AG08396 (cell line): Measurements from ENCODE around the gene WDR27.
"Not testable (repeated sequence)": the region's sequence is repeated elsewhere in the genome, so short reads cannot be mapped to it uniquely, and the experiment has no call there.

Experiments used
- DNase-seq: peaks from one replicate; pipeline ENCODE4 v3.0.0; 2012; ENCODE audit warnings: low spot score, mixed read lengths

WDR27 gene

DNA sequence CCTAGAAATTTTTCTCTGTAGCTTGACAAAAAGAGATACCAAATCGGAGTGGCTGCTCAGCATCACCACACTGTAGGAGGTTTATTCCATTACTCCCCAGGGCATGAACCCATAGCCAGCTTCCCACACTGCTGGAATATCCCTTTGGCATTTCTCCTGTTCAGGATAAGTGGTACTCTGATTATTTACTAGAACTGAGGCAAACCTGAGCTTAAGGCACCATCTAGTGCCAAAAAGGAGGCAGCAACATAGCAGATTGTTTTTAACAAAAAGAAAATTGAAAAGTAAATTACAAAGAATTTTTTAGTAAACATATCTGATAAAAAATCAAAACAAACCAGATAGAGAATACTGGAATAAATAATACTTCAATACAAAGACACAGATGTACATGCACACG, 181.7 kb downstream of the WDR27 start:
- DNase-seq: no peak

- no peak for DNase-seq
These were observed 183.4 kb downstream of the WDR27 start for GRCh38 chr6:169518451-169518850.

DNA sequence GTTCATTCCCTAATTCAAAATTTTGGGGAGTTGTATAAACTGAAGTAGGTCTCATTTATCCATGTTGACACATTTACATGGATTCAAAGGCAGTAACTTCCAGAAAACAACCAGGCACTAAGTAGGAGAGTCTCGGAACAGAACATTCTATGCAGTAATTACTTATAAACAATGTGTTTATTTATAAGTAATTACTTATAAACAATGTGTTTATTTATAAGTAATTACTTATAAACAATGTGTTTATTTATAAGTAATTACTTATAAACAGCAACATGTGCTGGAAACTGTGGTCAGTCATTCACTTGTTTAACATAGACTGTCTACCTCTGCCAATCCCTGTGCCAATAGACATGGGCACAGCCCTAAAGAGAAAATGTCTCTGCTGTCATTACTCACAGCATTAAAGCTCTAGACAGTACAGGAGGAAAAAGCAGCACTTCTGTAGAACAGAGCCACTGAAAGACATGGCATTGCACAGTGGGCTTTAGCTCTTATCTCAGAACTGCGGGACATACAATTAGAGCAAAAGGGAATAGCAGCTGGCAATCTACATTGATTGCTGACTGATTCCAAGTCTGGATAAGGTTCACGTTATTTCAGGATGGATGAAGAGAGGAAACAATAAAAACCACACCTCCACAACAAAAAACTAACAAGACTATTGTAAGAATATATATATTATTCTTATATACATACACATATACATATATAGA, 188.2 kb downstream of the WDR27 start:
- DNase-seq: no peak

- not testable (repeated sequence) for DNase-seq
These were observed 190.0 kb downstream of the WDR27 start for GRCh38 chr6:169511785-169512184.

- DNase-seq: no peak
These were observed 191.0 kb downstream of the WDR27 start for GRCh38 chr6:169510871-169511270.

DNA sequence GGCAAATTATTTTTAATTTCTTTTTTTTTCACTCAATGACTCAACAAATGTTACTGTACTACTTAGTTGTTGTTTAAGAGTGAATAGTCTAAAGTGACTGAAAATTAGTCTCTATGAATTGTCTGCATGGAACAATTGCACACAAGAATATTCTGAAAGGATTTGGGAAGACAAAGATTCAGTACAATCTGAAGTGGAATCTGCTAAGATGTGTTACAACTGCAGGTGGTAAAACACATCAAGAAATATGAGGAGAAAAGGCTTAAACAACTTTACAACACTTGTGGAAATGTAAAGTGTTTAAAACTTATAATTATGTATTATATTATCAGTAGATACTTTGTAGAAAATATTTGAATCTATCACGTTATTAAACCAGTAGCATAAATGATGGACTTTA, 193.4 kb downstream of the WDR27 start:
- DNase-seq: no peak

GRCh38 chr6:169503422-169504152, 198.2 kb downstream of the WDR27 start:
- no peak for DNase-seq

GRCh38 chr6:169502445-169502844, 199.4 kb downstream of the WDR27 start:
- DNase-seq: no peak

DNA sequence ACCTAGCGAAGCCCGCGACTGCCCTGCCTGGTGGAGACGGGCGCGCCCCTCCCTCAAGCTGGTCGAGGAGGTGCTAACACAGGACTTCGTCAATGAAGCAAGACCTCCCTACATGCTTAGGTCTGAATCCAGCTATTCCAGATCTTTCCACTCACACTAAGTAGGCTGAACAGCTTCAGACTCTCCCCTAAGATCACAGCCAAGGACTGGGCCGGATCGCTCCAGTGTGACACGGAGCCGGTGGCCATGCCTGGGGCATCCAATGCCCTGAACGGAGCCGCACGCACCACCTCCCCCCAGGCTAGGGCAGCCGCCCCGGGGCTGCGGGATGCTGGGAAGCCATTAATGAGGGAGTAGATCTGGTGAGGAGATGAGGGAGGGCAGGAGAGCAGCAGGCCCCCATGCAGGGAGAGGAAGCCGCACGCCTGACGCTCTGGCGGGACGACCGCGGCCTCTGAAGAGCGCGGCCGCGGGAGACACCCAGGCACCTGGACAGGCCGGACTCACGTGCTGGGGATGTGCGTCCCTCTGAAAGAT, 200.0 kb downstream of the WDR27 start:
- DNase-seq: no peak

DNA sequence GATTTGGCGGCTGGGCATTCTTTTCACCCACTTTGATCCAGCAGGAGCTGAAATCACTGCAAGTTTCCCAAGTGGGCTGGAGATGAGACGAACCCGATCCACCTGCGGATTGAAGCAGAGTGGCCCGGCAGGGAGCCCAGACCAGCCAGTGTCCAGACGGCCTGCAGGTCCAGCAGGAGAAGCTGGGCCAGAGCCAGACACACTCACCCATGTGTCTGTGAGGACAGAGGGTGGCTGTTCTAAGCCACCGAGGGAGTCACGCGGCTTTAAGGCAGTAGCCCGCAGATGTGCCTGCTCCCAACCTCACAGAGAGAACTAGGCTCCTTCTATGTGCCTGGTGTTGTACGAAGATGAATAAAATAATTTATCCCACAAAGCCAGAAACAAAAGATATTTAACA, 200.7 kb downstream of the WDR27 start:
- DNase-seq: no peak

GRCh38 chr6:169500688-169501087, 201.1 kb downstream of the WDR27 start:
- no peak for DNase-seq

DNA sequence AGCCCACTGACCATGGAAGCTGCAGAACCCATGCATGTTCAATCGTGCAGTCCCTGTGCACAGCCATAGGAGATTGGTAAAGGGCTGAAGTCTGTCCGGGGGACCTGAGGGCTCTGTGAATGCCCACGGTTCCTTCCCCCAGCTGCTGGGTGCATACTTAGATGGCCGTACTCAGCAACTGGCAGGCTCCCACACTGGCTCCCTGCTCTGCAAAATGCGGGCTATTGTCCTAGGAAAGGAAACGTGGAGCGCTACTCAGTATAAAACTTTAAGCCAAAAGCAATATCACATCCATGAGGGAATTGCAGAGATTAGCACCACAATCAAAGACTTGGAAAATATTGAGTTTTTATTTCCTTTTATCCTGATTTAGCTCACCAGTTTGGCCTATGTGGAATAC, 202.0 kb downstream of the WDR27 start:
- DNase-seq: no peak

DNA sequence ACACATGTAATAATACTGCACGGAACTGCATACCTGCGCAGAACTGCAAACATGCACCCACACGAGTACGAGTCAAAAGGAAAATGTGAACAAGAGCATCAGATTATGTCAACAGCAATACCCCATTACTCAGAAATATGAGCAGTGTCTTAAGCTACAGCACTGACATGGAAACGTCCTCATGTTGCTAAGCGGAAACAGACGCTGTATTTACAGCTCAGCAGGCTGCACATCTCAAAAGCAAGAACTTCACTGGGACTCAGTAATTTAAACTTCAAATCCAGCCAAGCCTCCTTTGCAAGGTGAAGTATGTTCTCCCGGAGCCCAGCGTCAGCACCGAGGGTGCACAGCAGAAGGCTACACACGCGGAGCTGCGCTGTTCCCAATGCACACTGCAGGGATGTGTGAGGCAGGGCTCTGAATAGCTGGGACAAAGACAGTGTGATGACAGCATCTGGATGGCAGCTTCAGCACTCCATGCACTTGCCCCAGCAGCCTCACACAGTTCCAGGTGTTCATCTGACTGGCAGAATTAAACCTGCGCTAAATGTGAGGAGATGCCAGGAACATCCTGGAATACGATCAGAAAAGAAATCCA, 202.8 kb downstream of the WDR27 start:
- DNase-seq: no peak

DNA sequence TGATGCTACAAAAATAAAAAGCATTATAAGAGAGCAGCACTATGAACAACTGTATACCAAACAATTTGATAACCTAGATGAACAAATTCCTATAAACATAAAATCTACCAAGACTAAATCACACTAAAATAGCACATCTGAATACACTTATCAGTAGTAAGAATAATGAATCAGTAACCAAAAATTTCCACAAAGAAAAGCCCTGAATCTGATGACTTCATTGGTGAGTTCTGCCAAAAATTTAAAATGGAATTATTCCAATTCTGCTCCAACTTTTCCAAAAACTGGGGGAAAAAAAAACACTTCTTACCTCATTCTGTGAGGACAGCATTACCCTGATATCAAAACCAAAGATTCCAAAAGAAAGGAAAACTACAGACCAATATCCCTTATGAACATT, 206.2 kb downstream of the WDR27 start:
- DNase-seq: peak; percentile 32

GRCh38 chr6:169494038-169494437, 207.8 kb downstream of the WDR27 start:
- DNase-seq: no peak

DNA sequence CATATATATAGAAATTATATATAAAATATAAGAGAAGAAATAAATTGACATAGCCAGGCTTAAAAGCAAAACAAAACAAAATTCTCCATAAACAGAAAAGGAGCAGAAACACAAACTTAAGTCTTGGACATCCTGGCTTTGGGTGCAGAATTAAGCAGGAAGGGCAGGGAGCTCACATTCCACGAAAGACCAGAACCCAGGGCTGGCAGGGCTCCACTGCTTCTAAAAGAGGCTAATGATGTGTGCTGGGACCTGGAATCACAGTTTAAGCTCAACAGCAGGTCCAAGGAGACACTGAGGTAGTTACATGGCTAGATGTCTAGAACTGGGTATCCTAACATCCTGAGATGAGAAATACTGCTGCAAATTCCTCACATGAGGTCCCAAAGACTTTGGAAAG, 210.3 kb downstream of the WDR27 start:
- DNase-seq: no peak

DNA sequence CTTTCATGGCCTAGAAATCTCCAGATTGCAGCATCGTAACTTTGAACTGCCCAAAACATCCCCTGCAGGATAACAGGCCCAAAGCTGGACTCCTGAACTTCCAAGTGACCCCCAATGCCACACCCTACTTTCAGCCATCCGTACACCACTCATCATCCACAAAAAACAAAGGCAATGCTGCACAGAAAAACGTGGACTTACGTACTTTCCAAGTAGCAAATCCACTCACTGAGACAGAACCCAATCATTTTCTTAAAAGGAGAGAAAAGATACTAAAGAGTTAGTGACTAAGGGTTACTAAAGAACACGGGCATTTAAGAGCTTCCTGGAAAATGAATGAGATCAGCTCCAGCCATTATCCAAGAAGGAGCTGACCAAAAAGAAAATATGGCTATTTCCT, 211.0 kb downstream of the WDR27 start:
- no peak for DNase-seq

DNA sequence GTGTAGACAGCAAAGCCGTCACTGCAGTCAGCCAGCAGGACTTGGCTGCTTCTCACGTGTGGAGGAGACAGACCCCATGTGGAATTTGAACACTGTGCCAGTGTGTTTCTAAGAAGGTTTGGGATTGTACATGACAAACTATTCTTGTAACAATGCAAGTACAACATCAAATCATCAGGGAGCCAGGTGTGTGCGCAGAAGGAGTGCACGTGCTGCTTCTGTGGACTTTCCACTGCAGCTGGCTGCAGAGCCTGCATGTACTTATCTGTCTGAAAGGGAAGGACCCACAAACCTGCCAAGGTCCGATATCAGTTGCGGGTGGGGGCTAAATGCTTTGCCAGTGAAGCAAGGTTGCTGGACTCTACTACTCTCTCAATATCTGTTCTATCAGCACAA, 211.6 kb downstream of the WDR27 start:
- DNase-seq: no peak

DNA sequence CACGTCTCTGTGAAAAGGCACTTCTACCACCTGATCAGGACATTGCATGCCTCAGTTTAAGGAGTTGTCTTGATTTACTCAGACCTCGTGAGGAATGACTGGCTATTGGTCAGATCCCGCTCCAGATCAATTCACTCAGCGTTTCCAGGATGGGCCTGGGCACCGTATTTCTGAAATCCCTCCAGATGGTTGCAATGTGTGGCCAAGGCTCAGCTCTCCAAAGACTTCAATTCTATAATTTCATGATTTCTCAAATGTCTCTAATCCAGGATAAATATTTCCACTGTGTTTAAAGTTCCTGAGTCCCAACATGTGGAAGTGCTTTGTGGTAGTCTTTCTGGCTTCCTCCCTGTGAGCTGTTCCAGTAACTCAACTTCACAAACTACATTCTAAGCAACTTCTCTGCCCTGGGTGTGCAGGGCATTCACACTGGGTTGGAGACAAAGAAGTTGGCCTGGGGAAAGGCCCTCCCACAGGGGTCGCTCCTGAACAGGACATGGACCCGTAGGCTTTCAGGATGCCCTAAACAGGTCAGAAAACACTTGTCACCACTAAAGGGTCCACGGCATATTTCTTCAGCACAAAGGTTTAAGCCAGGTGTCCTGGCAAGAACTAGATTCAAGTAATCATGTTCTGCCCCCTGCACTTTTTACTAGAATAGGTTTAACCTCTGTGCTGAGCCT, 212.1 kb downstream of the WDR27 start:
- no peak for DNase-seq

GRCh38 chr6:169487579-169488436, 214.0 kb downstream of the WDR27 start:
- no peak for DNase-seq

- DNase-seq: no peak
These were observed 221.9 kb downstream of the WDR27 start for GRCh38 chr6:169479783-169480495.
